ENCODE data around the gene COTL1.
"Not testable (repeated sequence)": the region's sequence is repeated elsewhere in the genome, so short reads cannot be mapped to it uniquely, and the experiment has no call there.

Gene COTL1

DNA sequence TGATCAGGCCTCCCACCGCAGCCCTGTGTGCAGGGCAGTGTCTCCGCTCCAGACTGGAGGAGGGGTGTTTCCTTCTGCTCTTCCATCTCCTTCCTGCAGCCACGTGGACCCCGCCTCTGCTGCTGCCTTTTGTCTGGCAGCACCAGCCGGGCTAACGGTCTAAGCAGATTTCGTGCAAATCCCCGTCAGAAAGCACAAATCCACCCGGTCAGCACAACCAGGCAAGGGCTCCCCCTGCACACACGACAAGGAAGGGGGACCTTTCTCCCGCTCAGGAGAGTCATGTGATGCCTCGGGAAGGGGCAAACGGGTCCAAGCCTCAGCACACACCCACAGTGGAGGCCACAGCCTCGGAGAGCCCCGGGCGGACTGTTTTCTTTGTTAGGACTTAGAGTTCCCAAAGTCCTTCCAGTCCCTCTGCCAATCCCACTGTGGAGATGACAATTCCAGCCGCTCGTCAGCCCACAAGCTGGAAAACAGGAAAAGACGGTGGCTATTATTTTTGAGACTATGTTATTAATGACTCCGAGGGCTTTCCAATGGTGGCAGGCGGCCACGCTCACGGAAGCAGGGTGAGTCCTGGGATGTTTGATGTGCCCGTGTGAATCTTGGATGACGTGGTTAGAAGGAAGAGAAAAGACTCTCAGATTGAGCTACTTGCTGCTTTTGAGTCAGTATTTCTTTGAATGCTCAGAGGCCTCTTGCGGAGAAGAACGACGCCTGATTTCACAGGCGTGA, 90.9 kb downstream of the COTL1 start:
- no peak for FAIRE-seq

- not testable (repeated sequence) for FAIRE-seq
Measured at GRCh38 chr16:84524941-84525581, 92.8 kb downstream of the COTL1 start.

- FAIRE-seq: no peak
Measured at GRCh38 chr16:84524346-84524920, 93.4 kb downstream of the COTL1 start.

DNA sequence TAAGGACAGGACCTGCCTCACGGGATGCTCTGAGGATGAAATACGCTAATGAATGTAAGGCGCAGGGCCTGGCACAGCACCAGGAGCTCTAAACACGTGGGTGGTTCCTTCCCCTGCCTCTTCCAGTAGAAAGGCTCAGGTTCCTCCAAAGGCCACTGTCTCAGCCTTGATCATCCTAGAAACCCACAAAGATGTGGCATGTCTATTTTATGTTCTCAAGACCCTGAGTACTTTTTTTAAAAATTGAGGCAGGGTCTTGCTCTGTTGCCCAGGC, 96.4 kb downstream of the COTL1 start:
- FAIRE-seq: no peak

- FAIRE-seq: no peak
Measured at GRCh38 chr16:84520725-84521496, 97.0 kb downstream of the COTL1 start.

GRCh38 chr16:84519855-84520254, 98.0 kb downstream of the COTL1 start:
- no peak for FAIRE-seq

- FAIRE-seq: no peak
Measured at GRCh38 chr16:84518804-84519341, 99.0 kb downstream of the COTL1 start.

DNA sequence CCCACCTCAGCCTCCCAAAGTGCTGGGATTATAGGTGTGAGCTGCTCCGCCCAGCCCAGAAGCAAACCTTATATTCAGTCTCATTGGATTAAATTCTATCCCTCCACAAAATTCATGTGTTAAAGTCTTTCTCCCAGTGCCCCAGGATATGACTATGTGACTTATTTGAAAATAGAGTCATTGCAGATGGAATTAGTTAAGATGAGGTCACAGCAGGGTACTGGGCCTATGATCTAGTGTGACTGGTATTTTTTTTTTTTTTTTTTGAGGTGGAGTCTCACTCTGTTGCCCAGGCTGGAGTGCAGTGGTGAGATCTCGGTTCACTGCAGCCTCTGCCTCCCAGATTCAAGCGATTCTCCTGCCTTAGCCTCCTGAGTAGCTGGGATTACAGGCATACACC, 99.7 kb downstream of the COTL1 start:
- FAIRE-seq: not testable (repeated sequence)

GRCh38 chr16:84517366-84517765, 100.5 kb downstream of the COTL1 start:
- FAIRE-seq: no peak
